A673 (cell line): ENCODE results near the gene GABRB3. TPM values are rescaled to one million over a fixed set of nuclear protein-coding genes. Genes with fewer than 3 reads are reported as not detected.

Experiments used
- BruUV-seq: library from RNA; stranded (reverse); fragments of 400-500 nt; replicated peaks from 2 replicates; lab custom pipeline; 2021; lab: Mats Ljungman, UMichigan
- CTCF ChIA-PET: fragments of 300-600 bp; sonication (Branson Sonifier 250); formaldehyde crosslinking; loops from one replicate; lab custom pipeline; 2022; ENCODE audit warnings: antibody characterized with exemption; lab: Charles Lee
- POLR2A ChIA-PET: fragments of 300-600 bp; sonication (Branson Sonifier 250); formaldehyde crosslinking; loops from one replicate; lab custom pipeline; 2022; ENCODE audit warnings: antibody characterized with exemption; ENCODE audit not compliant: low non-redundant PET; lab: Charles Lee
- DNase-seq: peaks from one replicate; pipeline ENCODE4 v3.0.0-alpha.2; 2015; ENCODE audit warnings: low spot score
- H3K27ac ChIP-seq: fragments of 200-600 bp; sonication (generic); 2 replicates; pipeline ENCODE4 v1.5.1; 2016; ENCODE audit warnings: mixed run types, low read depth, mild to moderate bottlenecking, mixed read lengths, antibody characterized with exemption, low read length; ENCODE audit not compliant: poor library complexity, severe bottlenecking
- H3K27me3 ChIP-seq: fragments of 200-600 bp; sonication (generic); replicated peaks from 2 replicates; pipeline ENCODE4 v1.6.1; 2017; ENCODE audit warnings: mixed run types, low read depth, mild to moderate bottlenecking, mixed read lengths, antibody characterized with exemption, low read length; ENCODE audit not compliant: insufficient read depth, poor library complexity
- H3K36me3 ChIP-seq: fragments of 200-600 bp; sonication (generic); 2 replicates; pipeline ENCODE4 v1.6.1; 2016; ENCODE audit warnings: mixed run types, mild to moderate bottlenecking, mixed read lengths, antibody characterized with exemption, low read length; ENCODE audit not compliant: insufficient read depth, poor library complexity, severe bottlenecking
- H3K4me1 ChIP-seq: fragments of 200-600 bp; sonication (generic); 2 replicates; pipeline ENCODE4 v1.6.1; 2017; ENCODE audit warnings: mixed run types, mild to moderate bottlenecking, mixed read lengths, antibody characterized with exemption, low read length; ENCODE audit not compliant: insufficient read depth, poor library complexity, severe bottlenecking
- H3K4me3 ChIP-seq: fragments of 200-600 bp; sonication (generic); 2 replicates; pipeline ENCODE4 v1.5.1; 2016; ENCODE audit warnings: low read depth, mixed run types, mild to moderate bottlenecking, mixed read lengths, low read length; ENCODE audit not compliant: poor library complexity, severe bottlenecking
- H3K9me3 ChIP-seq: fragments of 200-600 bp; sonication (generic); 2 replicates; pipeline ENCODE4 v1.6.1; 2016; ENCODE audit warnings: mixed run types, low read depth, mild to moderate bottlenecking, mixed read lengths, antibody characterized with exemption, low read length; ENCODE audit not compliant: poor library complexity, severe bottlenecking
- CTCF ChIP-seq: fragments of 300-800, 200-600 bp; sonication (generic); conservative IDR thresholded peaks from 2 replicates; pipeline ENCODE4 v1.5.1; 2017; ENCODE audit warnings: low read depth, mild to moderate bottlenecking, antibody characterized with exemption, low read length, moderate library complexity, mixed read lengths
- EZH2 ChIP-seq: fragments of 200-600 bp; sonication (generic); IDR thresholded peaks from 2 replicates; pipeline ENCODE4 v1.6.1; 2017; ENCODE audit warnings: borderline replicate concordance, low read depth, mild to moderate bottlenecking, mixed read lengths, antibody characterized with exemption, low read length; ENCODE audit not compliant: poor library complexity, severe bottlenecking
- intact Hi-C: fragments of 100-400 bp; cut with micrococcal nuclease; formaldehyde crosslinking; loops from one replicate; pipeline ENCODE4 v1.10.0; 2022; ENCODE audit not compliant: unreplicated experiment
- total RNA-seq: library from RNA; stranded (reverse); gene quantifications from 2 replicates; pipeline ENCODE4 v1.2.3, GENCODE V29; 2021

Gene GABRB3
- total RNA-seq, 1 experiment from 2014 or later: not detected

GRCh38 chr15:26550880-26551279, 222.0 kb downstream of the GABRB3 start:
- Histone ChIP-seq H3K4me3 (no peak overlapping the region), H3K36me3 (no peaks in the 10 kb centered on the region), H3K4me1 (no peaks in the 10 kb centered on the region), H3K27me3 (no peaks in the 10 kb centered on the region), H3K9me3 (peaks cover 44% of the 10 kb centered on the region), H3K27ac (no peak overlapping the region)
- TF ChIP-seq EZH2 (no peak), CTCF (no peak)
- CTCF ChIA-PET: no interaction called here
- intact Hi-C loops: no loop called here
- POLR2A ChIA-PET: no interaction called here
- DNase-seq: no peak
- BruUV-seq: no TSS peak

GRCh38 chr15:26537663-26538062, 235.2 kb downstream of the GABRB3 start:
- CTCF ChIA-PET: no interaction called here
- Histone ChIP-seq H3K4me1 (no peaks in the 10 kb centered on the region), H3K27me3 (no peaks in the 10 kb centered on the region), H3K36me3 (no peaks in the 10 kb centered on the region), H3K27ac (no peak overlapping the region), H3K4me3 (no peak overlapping the region), H3K9me3 (peaks cover 32% of the 10 kb centered on the region)
- POLR2A ChIA-PET: no interaction called here
- TF ChIP-seq EZH2: no peak
- no peak for TF ChIP-seq CTCF
- no TSS peak for BruUV-seq
- no peak for DNase-seq
- intact Hi-C loops: no loop called here

- H3K27ac ChIP-seq: no peak overlapping the region
- peaks cover 32% of the 10 kb centered on the region for H3K9me3 ChIP-seq
- DNase-seq: no peak
- H3K27me3 ChIP-seq: no peaks in the 10 kb centered on the region
- POLR2A ChIA-PET: no interaction called here
- no peaks in the 10 kb centered on the region for H3K4me1 ChIP-seq
- H3K4me3 ChIP-seq: no peak overlapping the region
- no peaks in the 10 kb centered on the region for H3K36me3 ChIP-seq
- no TSS peak for BruUV-seq
- CTCF ChIA-PET: no interaction called here
- TF ChIP-seq CTCF (no peak), EZH2 (no peak)
- intact Hi-C loops: no loop called here
Observed at GRCh38 chr15:26531489-26531888, 241.4 kb downstream of the GABRB3 start.
